Superior temporal gyrus (tissue), 1 donor: ENCODE data around the gene TMEM175.
"Not testable (repeated sequence)": the region's sequence is repeated elsewhere in the genome, so short reads cannot be mapped to it uniquely, and the experiment has no call there.

Experiments
- DNase-seq: peaks from one replicate; pipeline ENCODE4 v3.0.0-alpha.2; 2016; ENCODE audit errors: extremely low spot score

The TMEM175 gene

GRCh38 chr4:970854-971520 lies 38.7 kb downstream of the TMEM175 start:
- no peak for DNase-seq

- DNase-seq, result no peak
Measured at GRCh38 chr4:971666-972500, 39.6 kb downstream of the TMEM175 start.

GRCh38 chr4:972651-973424 lies 40.6 kb downstream of the TMEM175 start:
- no peak for DNase-seq

GRCh38 chr4:973431-974397 lies 41.5 kb downstream of the TMEM175 start, which contains the start of gene DGKQ:
Gene DGKQ, minus strand, starts transcription at chr4:973569. Its CDS starts 87 bp downstream, at chr4:973482.
- peak; percentile 65 for DNase-seq

GRCh38 chr4:974668-975067 lies 42.4 kb downstream of the TMEM175 start:
- no peak for DNase-seq

GRCh38 chr4:976016-976415 lies 43.8 kb downstream of the TMEM175 start:
- not testable (repeated sequence) for DNase-seq

- DNase-seq, result no peak
Measured at GRCh38 chr4:978957-979701, 46.9 kb downstream of the TMEM175 start.

GRCh38 chr4:982291-982690 lies 50.0 kb downstream of the TMEM175 start:
- no peak for DNase-seq

- DNase-seq, result no peak
Measured at GRCh38 chr4:982814-983213, 50.6 kb downstream of the TMEM175 start.

- no peak for DNase-seq
Measured at GRCh38 chr4:984336-985054, 52.2 kb downstream of the TMEM175 start.

GRCh38 chr4:985123-985830 lies 53.0 kb downstream of the TMEM175 start:
- no peak for DNase-seq

- no peak for DNase-seq
Measured at GRCh38 chr4:986428-986878, 54.2 kb downstream of the TMEM175 start.

- DNase-seq, result peak; percentile 73
Measured at GRCh38 chr4:986879-987623, 54.8 kb downstream of the TMEM175 start, which contains the start of gene IDUA. Gene IDUA, plus strand, starts transcription at chr4:987044. Its CDS starts 41 bp downstream, at chr4:987085.

GRCh38 chr4:987624-988513 lies 55.6 kb downstream of the TMEM175 start:
- DNase-seq, result no peak

- DNase-seq, result no peak
Measured at GRCh38 chr4:988726-989721, 56.8 kb downstream of the TMEM175 start.
